ENCODE results near the gene MRPL4. TPM values are rescaled to one million over a fixed set of nuclear protein-coding genes. Genes with fewer than 3 reads are reported as not detected.

The MRPL4 gene
- total RNA-seq, 1 experiment from 2014 or later, result 201 TPM

Small RNAs within 50 kb of the gene (small RNA-seq; reads per million reads assigned to genes)
- gene AC011511.1 (not detected), gene MIR4322 (not detected)

Other genes with a start within 250 kb of the MRPL4 start
- gene COL5A3, start 241.7 kb upstream of the MRPL4 start, total RNA-seq (2014; rRNA removed; shearing (Covaris generic)), result not detected in 2 replicates
- not detected in 2 replicates for gene RDH8, start 238.7 kb upstream of the MRPL4 start, total RNA-seq (2014; rRNA removed; shearing (Covaris generic))
- 12.9 and 16.9 TPM in 2 replicates for gene SHFL, start 165.9 kb upstream of the MRPL4 start, total RNA-seq (2014; rRNA removed; shearing (Covaris generic))
- 0.34 and 1.6 TPM in 2 replicates for gene ANGPTL6, start 149.5 kb upstream of the MRPL4 start, total RNA-seq (2014; rRNA removed; shearing (Covaris generic))
- 90.3 and 97.0 TPM in 2 replicates for gene PPAN, start 145.9 kb upstream of the MRPL4 start, total RNA-seq (2014; rRNA removed; shearing (Covaris generic))
- gene P2RY11, start 140.5 kb upstream of the MRPL4 start, total RNA-seq (2014; rRNA removed; shearing (Covaris generic)), result 5.5 and 11.1 TPM in 2 replicates
- 288 and 299 TPM in 2 replicates for gene EIF3G, start 132.3 kb upstream of the MRPL4 start, total RNA-seq (2014; rRNA removed; shearing (Covaris generic))
- gene DNMT1, start 57.3 kb upstream of the MRPL4 start, total RNA-seq (2014; rRNA removed; shearing (Covaris generic)), result 105 and 136 TPM in 2 replicates
- gene S1PR2, start 20.9 kb upstream of the MRPL4 start, total RNA-seq (2014; rRNA removed; shearing (Covaris generic)), result 0.91 and 1.4 TPM in 2 replicates
- gene ICAM1, start 18.9 kb downstream of the MRPL4 start, total RNA-seq (2014; rRNA removed; shearing (Covaris generic)), result 4.6 and 4.8 TPM in 2 replicates
- 0.69 TPM in 1 of 2 replicates, not detected in the other for gene ICAM4, start 34.7 kb downstream of the MRPL4 start, total RNA-seq (2014; rRNA removed; shearing (Covaris generic))
- gene ICAM5, start 37.7 kb downstream of the MRPL4 start, total RNA-seq (2014; rRNA removed; shearing (Covaris generic)), result 0.34 and 0.56 TPM in 2 replicates
- gene ZGLP1, start 57.6 kb downstream of the MRPL4 start, total RNA-seq (2014; rRNA removed; shearing (Covaris generic)), result 0.16 and 0.51 TPM in 2 replicates
- 50.2 and 50.9 TPM in 2 replicates for gene FDX2, start 63.8 kb downstream of the MRPL4 start, total RNA-seq (2014; rRNA removed; shearing (Covaris generic))
- 35.5 and 45.3 TPM in 2 replicates for gene RAVER1, start 81.3 kb downstream of the MRPL4 start, total RNA-seq (2014; rRNA removed; shearing (Covaris generic))
- 11.0 and 18.2 TPM in 2 replicates for gene ICAM3, start 87.4 kb downstream of the MRPL4 start, total RNA-seq (2014; rRNA removed; shearing (Covaris generic))
- gene TYK2, start 128.4 kb downstream of the MRPL4 start, total RNA-seq (2014; rRNA removed; shearing (Covaris generic)), result 81.1 and 107 TPM in 2 replicates
- 239 and 271 TPM in 2 replicates for gene CDC37, start 151.3 kb downstream of the MRPL4 start, total RNA-seq (2014; rRNA removed; shearing (Covaris generic))
- gene PDE4A, start 168.3 kb downstream of the MRPL4 start, total RNA-seq (2014; rRNA removed; shearing (Covaris generic)), result 0.16 and 0.36 TPM in 2 replicates